GM21786 (cell line): Measurements from ENCODE around the gene PAQR5.
A peak's percentile ranks its signal among the peaks of the same experiment; 100 is the strongest.

Experiments used
- ATAC-seq: cut with Tn5 transposase; IDR thresholded peaks from one replicate; pipeline ENCODE4 v1.9.1; 2021; ENCODE audit not compliant: unreplicated experiment

The PAQR5 gene

GRCh38 chr15:69389426-69389825 is 90.7 kb downstream of the PAQR5 start:
- no peak for ATAC-seq

GRCh38 chr15:69390575-69390974 is 91.9 kb downstream of the PAQR5 start:
- no peak for ATAC-seq

- ATAC-seq, result no peak
Measured at GRCh38 chr15:69391046-69391757, 92.5 kb downstream of the PAQR5 start.

GRCh38 chr15:69392352-69392751 is 93.6 kb downstream of the PAQR5 start:
- ATAC-seq, result no peak

- no peak for ATAC-seq
Measured at GRCh38 chr15:69393831-69394491, 95.2 kb downstream of the PAQR5 start.

- ATAC-seq, result no peak
Measured at GRCh38 chr15:69394556-69395282, 96.0 kb downstream of the PAQR5 start.

GRCh38 chr15:69395460-69395859 is 96.7 kb downstream of the PAQR5 start:
- no peak for ATAC-seq

GRCh38 chr15:69395991-69396390 is 97.3 kb downstream of the PAQR5 start:
- no peak for ATAC-seq

GRCh38 chr15:69398491-69398891 is 99.8 kb downstream of the PAQR5 start:
- ATAC-seq, result no peak

- ATAC-seq, result no peak
Measured at GRCh38 chr15:69400850-69401249, 102.1 kb downstream of the PAQR5 start.

GRCh38 chr15:69402816-69403215 is 104.1 kb downstream of the PAQR5 start:
- no peak for ATAC-seq

GRCh38 chr15:69403594-69403993 is 104.9 kb downstream of the PAQR5 start:
- no peak for ATAC-seq

GRCh38 chr15:69405110-69405509 is 106.4 kb downstream of the PAQR5 start:
- ATAC-seq, result no peak

- ATAC-seq, result no peak
Measured at GRCh38 chr15:69407719-69408400, 109.1 kb downstream of the PAQR5 start.

- ATAC-seq, result no peak
Measured at GRCh38 chr15:69408841-69409240, 110.1 kb downstream of the PAQR5 start.

- no peak for ATAC-seq
Measured at GRCh38 chr15:69410248-69410874, 111.6 kb downstream of the PAQR5 start.

- no peak for ATAC-seq
Measured at GRCh38 chr15:69412274-69412673, 113.6 kb downstream of the PAQR5 start.

GRCh38 chr15:69412701-69413100 is 114.0 kb downstream of the PAQR5 start:
- no peak for ATAC-seq

- peak; percentile 92 for ATAC-seq
Measured at GRCh38 chr15:69413822-69414700, 115.3 kb downstream of the PAQR5 start, which contains the start of gene KIF23. TSS of gene KIF23 (plus strand) at chr15:69414349. CDS start at chr15:69414466, 117 bp downstream.

GRCh38 chr15:69414701-69415167 is 116.0 kb downstream of the PAQR5 start:
- ATAC-seq, result peak; percentile 17
